Heart right ventricle (tissue), 16 donors: ENCODE measurements around the gene GNG2. TPM values are rescaled to one million over a fixed set of nuclear protein-coding genes. Genes with fewer than 3 reads are reported as not detected.

Experiments used
- ATAC-seq, 8 donors: fragments of 200-7000 bp; cut with Tn5 transposase; one replicate each; pipeline ENCODE4 v1.9.1; 2020; ENCODE audit warnings: mild to moderate bottlenecking in 8 of 8, moderate library complexity in 8 of 8, moderate number of reproducible peaks in 1 of 8
- DNase-seq, 2 donors: peaks; one replicate each; pipeline ENCODE4 v3.0.0-alpha.2; 2020
- H3K27ac ChIP-seq, 10 donors: fragments of 200-600 bp; sonication (generic) in 2 of 10; one replicate each; pipeline versions ENCODE4 v1.5.0 to v1.8.0; 2020 to 2022; ENCODE audit warnings: mild to moderate bottlenecking in 3 of 10
- H3K27me3 ChIP-seq, 7 donors: fragments of 200-600 bp; one replicate each; pipeline ENCODE4 v1.8.0; 2021 to 2022; ENCODE audit warnings: mild to moderate bottlenecking in 2 of 7
- H3K36me3 ChIP-seq, 9 donors: fragments of 200-600 bp; sonication (generic) in 1 of 9; one replicate each; pipeline versions ENCODE4 v1.5.0 to v1.8.0; 2020 to 2022; ENCODE audit warnings: mild to moderate bottlenecking in 2 of 9
- H3K4me1 ChIP-seq, 9 donors: fragments of 200-600 bp; sonication (generic) in 1 of 9; one replicate each; pipeline versions ENCODE4 v1.5.0 to v1.8.0; 2020 to 2022; ENCODE audit warnings: mild to moderate bottlenecking in 4 of 9
- H3K4me3 ChIP-seq, 10 donors: fragments of 200-600 bp; sonication (generic) in 2 of 10; one replicate each; pipeline versions ENCODE4 v1.5.0 to v1.8.0; 2020 to 2022; ENCODE audit warnings: mild to moderate bottlenecking in 7 of 10, moderate library complexity in 2 of 10
- H3K9me3 ChIP-seq, 11 donors: fragments of 200-600 bp in 10 of 11; sonication (generic) in 2 of 11; one replicate each; pipeline versions ENCODE4 v1.5.0 to v1.8.0; 2013 to 2022; ENCODE audit warnings: mild to moderate bottlenecking in 2 of 11, control low read depth in 1 of 11, moderate library complexity in 1 of 11
- WGBS, 2 donors: extraction: QIAGEN DNeasy Blood & Tissue Kit; methylation state at CpG; one replicate each; pipeline ENCODE4 v1.1.7; 2013; ENCODE audit warnings: inconsistent platforms in 1 of 2; 5-methylcytosine and 5-hydroxymethylcytosine counted together
- intact Hi-C, 10 donors: fragments of 100-400 bp; cut with DNase I; formaldehyde crosslinking; loops; one replicate each; pipeline versions ENCODE4 v1.11.1 to v1.14.2; 2022
- polyA plus RNA-seq, 2 donors: library from polyadenylated mRNA; stranded (reverse); fragments of 200-250 nt; gene quantifications; one replicate each; pipeline ENCODE4 v1.2.3, GENCODE V29; 2013
- total RNA-seq, 10 donors: library from RNA; stranded (reverse); fragmentation: NEBNext Ultra II Directional in 3 of 10; extraction: Animal tissue kit (Norgen Biotek cat#: 25700) in 3 of 10; gene quantifications; one replicate each; pipeline versions ENCODE4 v1.2.1 to v1.2.4, GENCODE V29; 2021 to 2023
- TF ChIP-seq, protein P1 (sequence below), 9 donors: fragments of 200-600 bp; sonication (generic) in 2 of 9; IDR thresholded peaks; one replicate each; pipeline versions ENCODE4 v1.5.0 to v1.8.0; 2021 to 2022; ENCODE audit warnings: antibody characterized with exemption in 9 of 9, mild to moderate bottlenecking in 5 of 9, moderate library complexity in 1 of 9
- donor health status: Arrhythmogenic right ventricular cardiomyopathy.
- donor health status: ischemic (EF 13 %, LVEDD 7.1; RV severe dilation, severe dysfunction).
- donor health status: healthy with polysubstance abuse.
- donor health status: DM: no; HTN: yes; CAD: no.
- donor health status: DM: no; HTN: no; CAD: no.
- donor health status: ischemic (EF 25% LVEDD 6.9; RV normal size, moderate dysfunction).
- donor health status: ischemic (EF 25% LVEDD 5.7; RV mildly dilated, moderate dysfunction).
- donor health status: healthy.
- donor health status: DM: yes; HTN: yes; CAD: no.
- donor health status: Ischemic cardiomyopathy.
- donor health status: ischemic (EF 35%, LVEDD 5.7; RV mildly dilated, moderate dysfunction).
- donor health status: nonischemic (EF 11% LVEDD 7.7; RV severe dilation, severe dysfunction).
- donor health status: DM: yes; HTN: yes; CAD: no.
- donor health status: PGD.
- donor health status: ischemic (EF 29% LVEDD 5.4; RV normal size, mild dysfunction).
- donor health status: nonischemic (EF 23%, LVEDD 6.1; RV moderate dilation, normal function).

GNG2 gene
- total and polyA plus RNA-seq, 12 donors, result 3.6 to 20.6 (median 7.2) TPM

DNA sequence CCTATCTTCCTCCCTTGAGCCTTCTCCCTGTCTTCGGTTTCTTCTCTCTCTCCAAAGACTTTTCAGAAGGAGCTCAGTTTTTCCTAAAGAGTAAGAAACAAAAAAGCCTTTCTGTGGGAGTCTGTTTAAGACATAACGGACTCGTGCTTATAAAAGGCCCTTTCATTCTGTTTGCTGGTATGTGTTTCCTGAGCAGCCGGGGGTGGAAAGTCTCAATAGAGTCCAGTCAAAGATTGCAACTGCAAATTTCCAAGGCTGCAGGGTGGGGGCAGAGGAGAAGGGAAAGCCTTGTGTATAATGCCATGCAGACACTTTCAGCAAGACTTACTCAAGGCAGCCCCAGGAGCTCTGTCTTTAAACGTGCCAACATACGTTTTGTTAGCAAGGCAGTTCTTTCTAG, 62.2 kb downstream of the GNG2 start:
- intact Hi-C loops, result no loop called here
- TF ChIP-seq, protein P1, sequence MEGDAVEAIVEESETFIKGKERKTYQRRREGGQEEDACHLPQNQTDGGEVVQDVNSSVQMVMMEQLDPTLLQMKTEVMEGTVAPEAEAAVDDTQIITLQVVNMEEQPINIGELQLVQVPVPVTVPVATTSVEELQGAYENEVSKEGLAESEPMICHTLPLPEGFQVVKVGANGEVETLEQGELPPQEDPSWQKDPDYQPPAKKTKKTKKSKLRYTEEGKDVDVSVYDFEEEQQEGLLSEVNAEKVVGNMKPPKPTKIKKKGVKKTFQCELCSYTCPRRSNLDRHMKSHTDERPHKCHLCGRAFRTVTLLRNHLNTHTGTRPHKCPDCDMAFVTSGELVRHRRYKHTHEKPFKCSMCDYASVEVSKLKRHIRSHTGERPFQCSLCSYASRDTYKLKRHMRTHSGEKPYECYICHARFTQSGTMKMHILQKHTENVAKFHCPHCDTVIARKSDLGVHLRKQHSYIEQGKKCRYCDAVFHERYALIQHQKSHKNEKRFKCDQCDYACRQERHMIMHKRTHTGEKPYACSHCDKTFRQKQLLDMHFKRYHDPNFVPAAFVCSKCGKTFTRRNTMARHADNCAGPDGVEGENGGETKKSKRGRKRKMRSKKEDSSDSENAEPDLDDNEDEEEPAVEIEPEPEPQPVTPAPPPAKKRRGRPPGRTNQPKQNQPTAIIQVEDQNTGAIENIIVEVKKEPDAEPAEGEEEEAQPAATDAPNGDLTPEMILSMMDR (IDR thresholded peaks at IDR 0.05), result no peak
- WGBS, 2 donors, result 45 to 52% methylated on average over 6 of the region's 6 CpGs
- H3K27ac ChIP-seq, result peak overlapping the region in 8 of 10 donors; percentile 3 to 74 (median 64)
- H3K4me1 ChIP-seq, result peaks cover 0 to 19% (median 0%) of the 10 kb centered on the region in 9 donors
- H3K27me3 ChIP-seq, result no peaks in the 10 kb centered on the region
- H3K36me3 ChIP-seq, result no peaks in the 10 kb centered on the region
- ATAC-seq (peak; percentile 64 to 87 (median 82)), DNase-seq (peak in 1 of 2 donors; percentile 34)
- H3K4me3 ChIP-seq, result peak overlapping the region in 2 of 10 donors; percentile 2 to 9
- H3K9me3 ChIP-seq, result no peaks in the 10 kb centered on the region

DNA sequence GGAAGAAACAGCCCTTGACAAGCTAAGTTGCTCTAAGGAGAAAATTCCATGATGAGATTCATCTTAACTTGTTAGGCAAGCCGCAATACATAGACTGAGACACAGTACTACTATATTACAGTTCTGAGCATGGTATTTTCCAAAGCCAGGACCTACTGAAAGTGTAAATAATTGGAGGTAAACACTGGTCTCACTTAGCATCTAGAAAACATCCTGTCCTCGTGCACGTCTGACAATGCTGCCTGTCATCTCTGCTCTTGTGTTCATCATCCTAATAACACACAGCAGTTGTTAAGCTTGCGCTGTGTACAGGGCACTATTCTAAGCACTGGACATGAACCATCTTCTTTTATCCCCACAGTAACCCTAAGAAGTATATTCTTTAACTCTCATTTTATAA, 64.2 kb downstream of the GNG2 start:
- Histone ChIP-seq H3K9me3 (no peaks in the 10 kb centered on the region), H3K4me3 (no peak overlapping the region), H3K4me1 (peaks cover 0 to 26% (median 3%) of the 10 kb centered on the region in 9 donors), H3K27ac (no peak overlapping the region), H3K27me3 (no peaks in the 10 kb centered on the region), H3K36me3 (no peaks in the 10 kb centered on the region)
- ATAC-seq (no peak), DNase-seq (no peak)
- WGBS, 2 donors, result 83 to 86% methylated on average over 4 of the region's 4 CpGs
- TF ChIP-seq, protein P1 (IDR thresholded peaks at IDR 0.05), result no peak
- intact Hi-C loops, result no loop called here

DNA sequence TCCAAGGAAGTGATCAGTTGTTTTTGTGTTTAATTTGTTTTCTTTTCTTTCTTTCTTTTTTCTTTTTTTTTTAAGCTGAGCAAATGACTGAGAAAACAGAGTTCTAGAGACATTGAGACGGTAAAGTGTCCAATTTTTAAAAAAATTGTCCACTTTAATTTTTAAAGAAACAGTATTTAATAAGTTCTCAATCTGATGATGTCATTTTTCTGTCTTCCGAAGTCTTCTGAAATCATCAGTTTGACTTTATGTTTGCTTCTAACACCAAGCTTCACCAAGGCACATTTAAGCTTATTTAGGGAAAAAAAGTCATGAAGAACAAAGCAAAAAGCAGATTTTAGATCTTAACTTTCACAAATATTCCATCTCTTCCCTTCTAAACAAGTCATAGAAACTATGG, 65.6 kb downstream of the GNG2 start:
- 86 to 95% methylated on average over 2 of the region's 2 CpGs for WGBS, 2 donors
- DNase-seq (no peak), ATAC-seq (no peak)
- Histone ChIP-seq H3K9me3 (no peaks in the 10 kb centered on the region), H3K4me3 (no peak overlapping the region), H3K27me3 (no peaks in the 10 kb centered on the region), H3K36me3 (no peaks in the 10 kb centered on the region), H3K27ac (no peak overlapping the region), H3K4me1 (peaks cover 0 to 37% (median 3%) of the 10 kb centered on the region in 9 donors)
- TF ChIP-seq, protein P1 (IDR thresholded peaks at IDR 0.05), result no peak
- intact Hi-C loops, result no loop called here

GRCh38 chr14:51926449-51926848, 66.0 kb downstream of the GNG2 start:
- 92 to 95% methylated on average over 7 of the region's 7 CpGs for WGBS, 2 donors

More at GRCh38 chr14:51926449-51926848, 66.0 kb downstream of the GNG2 start:
- DNase-seq, result no peak
- H3K4me1 ChIP-seq, result peaks cover 0 to 41% (median 3%) of the 10 kb centered on the region in 9 donors
- no peak overlapping the region for H3K4me3 ChIP-seq
- no peaks in the 10 kb centered on the region for H3K36me3 ChIP-seq
- intact Hi-C loops, result no loop called here
- H3K27ac ChIP-seq, result no peak overlapping the region
- no peaks in the 10 kb centered on the region for H3K9me3 ChIP-seq
- TF ChIP-seq, protein P1 (IDR thresholded peaks at IDR 0.05), result no peak
- no peaks in the 10 kb centered on the region for H3K27me3 ChIP-seq
- ATAC-seq, result no peak
